C4-2B (cell line): ENCODE results near the gene SOCS7.

Source experiments
- H3K27ac ChIP-seq: fragments of 450-650 bp; 2 replicates; pipeline ENCODE4 v1.5.1; 2017
- ZFX ChIP-seq: fragments of 450-650 bp; IDR thresholded peaks from 2 replicates; pipeline ENCODE4 v1.6.1; 2017
- TF ChIP-seq, protein P1 (sequence below): fragments of 450-650 bp; conservative IDR thresholded peaks from 2 replicates; pipeline ENCODE4 v1.5.1; 2017; ENCODE audit warnings: mild to moderate bottlenecking

Gene SOCS7

GRCh38 chr17:38440614-38441397 is 89.2 kb downstream of the SOCS7 start:
- H3K27ac ChIP-seq, result no peak overlapping the region
- TF ChIP-seq, protein P1, sequence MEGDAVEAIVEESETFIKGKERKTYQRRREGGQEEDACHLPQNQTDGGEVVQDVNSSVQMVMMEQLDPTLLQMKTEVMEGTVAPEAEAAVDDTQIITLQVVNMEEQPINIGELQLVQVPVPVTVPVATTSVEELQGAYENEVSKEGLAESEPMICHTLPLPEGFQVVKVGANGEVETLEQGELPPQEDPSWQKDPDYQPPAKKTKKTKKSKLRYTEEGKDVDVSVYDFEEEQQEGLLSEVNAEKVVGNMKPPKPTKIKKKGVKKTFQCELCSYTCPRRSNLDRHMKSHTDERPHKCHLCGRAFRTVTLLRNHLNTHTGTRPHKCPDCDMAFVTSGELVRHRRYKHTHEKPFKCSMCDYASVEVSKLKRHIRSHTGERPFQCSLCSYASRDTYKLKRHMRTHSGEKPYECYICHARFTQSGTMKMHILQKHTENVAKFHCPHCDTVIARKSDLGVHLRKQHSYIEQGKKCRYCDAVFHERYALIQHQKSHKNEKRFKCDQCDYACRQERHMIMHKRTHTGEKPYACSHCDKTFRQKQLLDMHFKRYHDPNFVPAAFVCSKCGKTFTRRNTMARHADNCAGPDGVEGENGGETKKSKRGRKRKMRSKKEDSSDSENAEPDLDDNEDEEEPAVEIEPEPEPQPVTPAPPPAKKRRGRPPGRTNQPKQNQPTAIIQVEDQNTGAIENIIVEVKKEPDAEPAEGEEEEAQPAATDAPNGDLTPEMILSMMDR, result no peak
- no peak for TF ChIP-seq ZFX

DNA sequence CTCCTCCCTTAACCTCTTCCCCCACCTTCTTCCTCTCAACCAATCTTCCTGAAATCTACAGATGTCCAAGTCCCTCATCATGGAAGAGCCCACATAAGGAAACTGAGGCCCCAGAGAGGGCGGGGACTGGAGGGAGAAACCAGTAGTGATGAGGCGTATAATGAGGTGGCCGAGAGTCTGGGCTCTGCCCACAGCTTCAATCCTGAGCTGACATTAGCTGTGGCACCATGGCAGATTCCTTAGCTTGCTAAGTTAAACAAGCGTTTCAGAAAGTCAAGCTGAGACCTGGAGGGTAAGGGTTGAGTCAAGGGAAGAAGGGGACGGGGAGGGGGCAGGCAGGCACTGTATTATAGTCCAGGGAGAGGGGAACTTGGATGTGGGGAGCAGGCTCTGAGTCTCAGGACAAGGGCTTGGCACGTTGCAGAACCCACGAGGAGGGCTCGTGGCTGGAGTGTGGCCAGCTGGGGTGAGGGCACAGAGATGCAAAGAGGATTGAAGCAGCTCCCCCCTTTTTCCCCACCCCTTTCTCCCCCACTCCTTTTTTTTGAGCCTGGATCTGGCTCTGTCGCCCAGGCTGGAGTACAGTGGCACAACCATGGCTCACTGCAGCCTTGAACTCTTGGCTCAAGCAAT is 89.9 kb downstream of the SOCS7 start:
- TF ChIP-seq, protein P1, result no peak
- TF ChIP-seq ZFX, result no peak
- no peak overlapping the region for H3K27ac ChIP-seq

- TF ChIP-seq, protein P1, result no peak
- no peak for TF ChIP-seq ZFX
- no peak overlapping the region for H3K27ac ChIP-seq
Measured at GRCh38 chr17:38442548-38442947, 90.9 kb downstream of the SOCS7 start.

DNA sequence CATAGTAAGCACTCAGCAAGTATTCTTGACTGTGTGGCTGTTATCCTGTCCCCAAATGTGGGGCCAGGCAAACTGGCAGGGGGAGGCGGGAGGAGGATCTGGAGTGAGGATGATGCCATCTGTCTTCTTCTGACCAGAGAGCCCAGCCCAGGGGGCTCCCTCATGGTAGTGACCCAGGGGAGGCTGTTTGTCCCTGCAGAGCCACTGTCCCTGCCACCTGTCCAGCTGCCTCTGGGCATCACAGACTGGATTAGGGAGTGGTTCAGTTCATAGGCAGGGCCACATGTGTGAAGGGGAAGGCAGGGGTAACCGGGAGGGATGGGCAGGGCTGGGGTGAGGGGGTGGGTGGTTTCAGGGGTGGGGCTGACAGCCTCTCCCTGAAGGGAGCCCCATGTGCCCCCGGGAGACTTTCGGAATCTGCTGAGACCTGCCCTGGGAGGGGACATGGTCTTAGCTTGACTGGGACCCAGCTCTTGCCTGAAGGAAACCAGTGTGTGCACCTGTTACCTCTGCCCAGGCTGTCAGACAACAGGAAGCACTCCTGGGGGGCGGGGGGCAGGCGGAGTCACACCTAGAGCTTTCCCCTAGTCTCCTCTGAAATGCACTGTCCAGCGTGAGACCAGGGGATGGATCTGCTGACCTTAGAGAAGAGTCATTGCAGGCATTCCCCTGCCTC is 91.8 kb downstream of the SOCS7 start:
- TF ChIP-seq, protein P1, result no peak
- no peak for TF ChIP-seq ZFX
- no peak overlapping the region for H3K27ac ChIP-seq

GRCh38 chr17:38444151-38444550 is 92.5 kb downstream of the SOCS7 start:
- H3K27ac ChIP-seq, result no peak overlapping the region
- no peak for TF ChIP-seq ZFX
- TF ChIP-seq, protein P1, result peak; percentile 90

GRCh38 chr17:38447502-38448085 is 96.0 kb downstream of the SOCS7 start:
- no peak for TF ChIP-seq ZFX
- TF ChIP-seq, protein P1, result no peak
- H3K27ac ChIP-seq, result no peak overlapping the region
